Loucy (cell line): ENCODE measurements around the gene CTNNAL1.

Experiments used
- CTCF ChIP-seq: fragments of 200-600 bp; sonication (generic); conservative IDR thresholded peaks from 2 replicates; pipeline ENCODE4 v1.5.1; 2014; ENCODE audit warnings: mild to moderate bottlenecking, antibody characterized with exemption, low read length
- EZH2phosphoT487 ChIP-seq: fragments of 200-600 bp; IDR thresholded peaks from 2 replicates; pipeline ENCODE4 v1.6.1; 2018; ENCODE audit warnings: antibody characterized with exemption, mild to moderate bottlenecking, moderate library complexity, borderline replicate concordance

DNA sequence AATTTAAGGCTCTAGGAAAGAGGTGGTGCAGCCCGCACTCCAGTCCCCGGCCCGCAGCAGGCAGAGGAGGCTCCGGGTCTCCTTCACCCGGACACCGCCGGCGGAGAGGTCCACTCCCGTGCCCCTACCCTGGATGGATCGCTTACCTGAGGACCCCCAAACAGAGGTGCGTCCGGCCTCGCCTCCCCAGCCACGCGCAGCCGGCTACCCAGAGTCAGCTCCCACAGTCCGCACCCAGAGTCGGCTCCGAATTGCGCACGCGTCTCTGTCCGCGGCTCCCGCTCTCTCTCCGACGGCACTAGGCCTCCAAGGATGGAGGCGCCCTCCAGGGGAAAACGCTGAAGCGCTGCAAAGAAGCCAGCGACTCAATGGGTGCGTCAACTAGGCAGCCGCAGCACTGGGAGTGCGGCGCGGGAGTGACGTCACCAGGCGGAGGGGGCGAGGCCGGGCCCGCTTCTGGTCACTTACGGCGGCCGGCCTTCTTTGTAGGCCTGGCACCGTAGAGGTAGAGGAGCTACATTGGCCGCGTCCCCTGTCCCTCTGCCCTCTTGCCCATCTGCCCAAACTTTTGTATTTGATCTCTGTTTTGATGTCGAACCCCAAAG, 79.5 kb downstream of the CTNNAL1 start, which contains the start of gene ELP1:
- peak; percentile 33 for TF ChIP-seq CTCF
- TF ChIP-seq EZH2phosphoT487, result no peak
